ENCODE results near the gene CCDC15. TPM values are rescaled to one million over a fixed set of nuclear protein-coding genes. Genes with fewer than 3 reads are reported as not detected.
A peak's percentile ranks its signal among the peaks of the same experiment; 100 is the strongest.

The CCDC15 gene
- total and polyA plus RNA-seq, 2 of the 13 experiments (the other 11 are each of a cell fraction or from before 2014, with no cell fraction given): 2.2 to 4.6 TPM

GRCh38 chr11:125063429-125064043 lies 109.5 kb downstream of the CCDC15 start (continued):
- TF ChIP-seq, protein P1, sequence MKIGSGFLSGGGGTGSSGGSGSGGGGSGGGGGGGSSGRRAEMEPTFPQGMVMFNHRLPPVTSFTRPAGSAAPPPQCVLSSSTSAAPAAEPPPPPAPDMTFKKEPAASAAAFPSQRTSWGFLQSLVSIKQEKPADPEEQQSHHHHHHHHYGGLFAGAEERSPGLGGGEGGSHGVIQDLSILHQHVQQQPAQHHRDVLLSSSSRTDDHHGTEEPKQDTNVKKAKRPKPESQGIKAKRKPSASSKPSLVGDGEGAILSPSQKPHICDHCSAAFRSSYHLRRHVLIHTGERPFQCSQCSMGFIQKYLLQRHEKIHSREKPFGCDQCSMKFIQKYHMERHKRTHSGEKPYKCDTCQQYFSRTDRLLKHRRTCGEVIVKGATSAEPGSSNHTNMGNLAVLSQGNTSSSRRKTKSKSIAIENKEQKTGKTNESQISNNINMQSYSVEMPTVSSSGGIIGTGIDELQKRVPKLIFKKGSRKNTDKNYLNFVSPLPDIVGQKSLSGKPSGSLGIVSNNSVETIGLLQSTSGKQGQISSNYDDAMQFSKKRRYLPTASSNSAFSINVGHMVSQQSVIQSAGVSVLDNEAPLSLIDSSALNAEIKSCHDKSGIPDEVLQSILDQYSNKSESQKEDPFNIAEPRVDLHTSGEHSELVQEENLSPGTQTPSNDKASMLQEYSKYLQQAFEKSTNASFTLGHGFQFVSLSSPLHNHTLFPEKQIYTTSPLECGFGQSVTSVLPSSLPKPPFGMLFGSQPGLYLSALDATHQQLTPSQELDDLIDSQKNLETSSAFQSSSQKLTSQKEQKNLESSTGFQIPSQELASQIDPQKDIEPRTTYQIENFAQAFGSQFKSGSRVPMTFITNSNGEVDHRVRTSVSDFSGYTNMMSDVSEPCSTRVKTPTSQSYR (CRISPR knock-in tag; IDR thresholded peaks at IDR 0.05; ENCODE audit: borderline replicate concordance): no peak
- TF ChIP-seq KLF16 (CRISPR knock-in tag; IDR thresholded peaks at IDR 0.05): no peak
- 0 out of 2 replicates have a peak, but pooled peaks have one; percentile 21 for TF ChIP-seq TEAD2 (CRISPR knock-in tag; IDR thresholded peaks at IDR 0.05)
- TF ChIP-seq, protein P2, sequence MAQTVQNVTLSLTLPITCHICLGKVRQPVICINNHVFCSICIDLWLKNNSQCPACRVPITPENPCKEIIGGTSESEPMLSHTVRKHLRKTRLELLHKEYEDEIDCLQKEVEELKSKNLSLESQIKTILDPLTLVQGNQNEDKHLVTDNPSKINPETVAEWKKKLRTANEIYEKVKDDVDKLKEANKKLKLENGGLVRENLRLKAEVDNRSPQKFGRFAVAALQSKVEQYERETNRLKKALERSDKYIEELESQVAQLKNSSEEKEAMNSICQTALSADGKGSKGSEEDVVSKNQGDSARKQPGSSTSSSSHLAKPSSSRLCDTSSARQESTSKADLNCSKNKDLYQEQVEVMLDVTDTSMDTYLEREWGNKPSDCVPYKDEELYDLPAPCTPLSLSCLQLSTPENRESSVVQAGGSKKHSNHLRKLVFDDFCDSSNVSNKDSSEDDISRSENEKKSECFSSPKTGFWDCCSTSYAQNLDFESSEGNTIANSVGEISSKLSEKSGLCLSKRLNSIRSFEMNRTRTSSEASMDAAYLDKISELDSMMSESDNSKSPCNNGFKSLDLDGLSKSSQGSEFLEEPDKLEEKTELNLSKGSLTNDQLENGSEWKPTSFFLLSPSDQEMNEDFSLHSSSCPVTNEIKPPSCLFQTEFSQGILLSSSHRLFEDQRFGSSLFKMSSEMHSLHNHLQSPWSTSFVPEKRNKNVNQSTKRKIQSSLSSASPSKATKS (CRISPR knock-in tag; IDR thresholded peaks at IDR 0.05): no peak
- TF ChIP-seq POGZ (CRISPR knock-in tag; IDR thresholded peaks at IDR 0.05): no peak
- TF ChIP-seq ZNF740 (CRISPR knock-in tag; IDR thresholded peaks at IDR 0.05): no peak
- no peak for TF ChIP-seq ZNF12 (CRISPR knock-in tag; IDR thresholded peaks at IDR 0.05)
- no peak for TF ChIP-seq KMT2B (CRISPR knock-in tag; IDR thresholded peaks at IDR 0.05)
- TF ChIP-seq, protein P3, sequence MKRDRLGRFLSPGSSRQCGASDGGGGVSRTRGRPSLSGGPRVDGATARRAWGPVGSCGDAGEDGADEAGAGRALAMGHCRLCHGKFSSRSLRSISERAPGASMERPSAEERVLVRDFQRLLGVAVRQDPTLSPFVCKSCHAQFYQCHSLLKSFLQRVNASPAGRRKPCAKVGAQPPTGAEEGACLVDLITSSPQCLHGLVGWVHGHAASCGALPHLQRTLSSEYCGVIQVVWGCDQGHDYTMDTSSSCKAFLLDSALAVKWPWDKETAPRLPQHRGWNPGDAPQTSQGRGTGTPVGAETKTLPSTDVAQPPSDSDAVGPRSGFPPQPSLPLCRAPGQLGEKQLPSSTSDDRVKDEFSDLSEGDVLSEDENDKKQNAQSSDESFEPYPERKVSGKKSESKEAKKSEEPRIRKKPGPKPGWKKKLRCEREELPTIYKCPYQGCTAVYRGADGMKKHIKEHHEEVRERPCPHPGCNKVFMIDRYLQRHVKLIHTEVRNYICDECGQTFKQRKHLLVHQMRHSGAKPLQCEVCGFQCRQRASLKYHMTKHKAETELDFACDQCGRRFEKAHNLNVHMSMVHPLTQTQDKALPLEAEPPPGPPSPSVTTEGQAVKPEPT (CRISPR knock-in tag; IDR thresholded peaks at IDR 0.05; ENCODE audit: low read depth): no peak
- no peak for TF ChIP-seq MEIS2 (CRISPR knock-in tag; IDR thresholded peaks at IDR 0.05)
- no peak for TF ChIP-seq HNRNPH1 (optimal IDR thresholded peaks at IDR 0.05; ENCODE audit: low read depth, low read length)
- no peak for TF ChIP-seq ZNF138 (CRISPR knock-in tag; IDR thresholded peaks at IDR 0.05; ENCODE audit: low read depth)
- no peak for TF ChIP-seq NCOA5 (CRISPR knock-in tag; IDR thresholded peaks at IDR 0.05)
- peak; percentile 17 for TF ChIP-seq AGO1 (IDR thresholded peaks at IDR 0.05; ENCODE audit: low read depth, low read length, poor library complexity, severe bottlenecking)
- no peak for TF ChIP-seq LCORL (IDR thresholded peaks at IDR 0.05)
- TF ChIP-seq LCORL (CRISPR knock-in tag; IDR thresholded peaks at IDR 0.05): no peak; the same call in 1 of the 2 replicates
- TF ChIP-seq DR1 (CRISPR knock-in tag; IDR thresholded peaks at IDR 0.05): no peak
- TF ChIP-seq CBX5 (CRISPR knock-in tag; IDR thresholded peaks at IDR 0.05; ENCODE audit: borderline replicate concordance): no peak
- TF ChIP-seq PAF1 (CRISPR knock-in tag; IDR thresholded peaks at IDR 0.05): no peak
- TF ChIP-seq, protein P4, sequence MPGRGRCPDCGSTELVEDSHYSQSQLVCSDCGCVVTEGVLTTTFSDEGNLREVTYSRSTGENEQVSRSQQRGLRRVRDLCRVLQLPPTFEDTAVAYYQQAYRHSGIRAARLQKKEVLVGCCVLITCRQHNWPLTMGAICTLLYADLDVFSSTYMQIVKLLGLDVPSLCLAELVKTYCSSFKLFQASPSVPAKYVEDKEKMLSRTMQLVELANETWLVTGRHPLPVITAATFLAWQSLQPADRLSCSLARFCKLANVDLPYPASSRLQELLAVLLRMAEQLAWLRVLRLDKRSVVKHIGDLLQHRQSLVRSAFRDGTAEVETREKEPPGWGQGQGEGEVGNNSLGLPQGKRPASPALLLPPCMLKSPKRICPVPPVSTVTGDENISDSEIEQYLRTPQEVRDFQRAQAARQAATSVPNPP (CRISPR knock-in tag; IDR thresholded peaks at IDR 0.05): no peak
- no peak for TF ChIP-seq SMAD1 (CRISPR knock-in tag; IDR thresholded peaks at IDR 0.05; ENCODE audit: borderline replicate concordance, low read depth)
- no peak for TF ChIP-seq CCAR2 (optimal IDR thresholded peaks at IDR 0.05; ENCODE audit: low read depth, low read length)
- 0 out of 2 replicates have a peak, but pooled peaks have one; percentile 2 for TF ChIP-seq SP2 (CRISPR knock-in tag; IDR thresholded peaks at IDR 0.05)

All from HepG2 (cell line).